ENCODE results near the gene TTBK2.

The TTBK2 gene

DNA sequence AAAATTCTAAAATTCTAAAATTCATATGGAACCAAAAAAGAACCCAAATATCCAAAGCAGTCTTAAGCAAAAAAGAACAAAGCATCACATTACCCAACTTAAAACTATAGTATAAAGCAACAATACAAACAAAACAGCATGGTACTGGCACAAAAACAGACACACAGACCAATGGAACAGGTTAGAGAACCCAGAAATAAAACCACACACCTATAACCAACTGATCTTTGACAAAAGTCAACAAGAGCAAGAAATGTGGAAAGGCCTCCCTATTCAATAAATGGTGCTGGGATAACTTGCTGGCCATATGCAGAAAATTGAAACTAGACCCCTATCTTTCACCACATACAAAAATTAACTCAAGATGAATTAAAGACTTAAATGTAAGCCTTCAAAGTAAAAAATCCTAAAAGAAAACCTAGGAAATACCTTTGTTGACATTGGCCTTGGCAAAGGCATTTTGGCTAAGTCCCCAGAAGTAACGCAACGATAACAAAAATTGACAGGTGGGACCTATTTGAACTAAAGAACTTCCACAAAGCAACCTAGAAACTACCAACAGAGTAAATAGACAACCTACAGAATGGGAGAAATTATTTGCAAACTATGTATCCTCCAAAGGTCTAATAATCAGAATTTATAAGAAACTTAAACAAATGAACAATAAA, 56.9 kb downstream of the TTBK2 start:
- no peaks in the 10 kb centered on the region for H4K20me1 ChIP-seq (ENCODE audit: insufficient read depth, low read length)
- no peaks in the 10 kb centered on the region for H3K79me2 ChIP-seq (ENCODE audit: insufficient read depth, low read length)
- H3K4me2 ChIP-seq (ENCODE audit: low read length), result no peak overlapping the region
- H3K4me3 ChIP-seq (ENCODE audit: low read depth, low read length, poor library complexity, severe bottlenecking), result no peak overlapping the region
- H3K9me2 ChIP-seq (ENCODE audit: low read depth, low read length), result no peaks in the 10 kb centered on the region
- TF ChIP-seq, protein P1, sequence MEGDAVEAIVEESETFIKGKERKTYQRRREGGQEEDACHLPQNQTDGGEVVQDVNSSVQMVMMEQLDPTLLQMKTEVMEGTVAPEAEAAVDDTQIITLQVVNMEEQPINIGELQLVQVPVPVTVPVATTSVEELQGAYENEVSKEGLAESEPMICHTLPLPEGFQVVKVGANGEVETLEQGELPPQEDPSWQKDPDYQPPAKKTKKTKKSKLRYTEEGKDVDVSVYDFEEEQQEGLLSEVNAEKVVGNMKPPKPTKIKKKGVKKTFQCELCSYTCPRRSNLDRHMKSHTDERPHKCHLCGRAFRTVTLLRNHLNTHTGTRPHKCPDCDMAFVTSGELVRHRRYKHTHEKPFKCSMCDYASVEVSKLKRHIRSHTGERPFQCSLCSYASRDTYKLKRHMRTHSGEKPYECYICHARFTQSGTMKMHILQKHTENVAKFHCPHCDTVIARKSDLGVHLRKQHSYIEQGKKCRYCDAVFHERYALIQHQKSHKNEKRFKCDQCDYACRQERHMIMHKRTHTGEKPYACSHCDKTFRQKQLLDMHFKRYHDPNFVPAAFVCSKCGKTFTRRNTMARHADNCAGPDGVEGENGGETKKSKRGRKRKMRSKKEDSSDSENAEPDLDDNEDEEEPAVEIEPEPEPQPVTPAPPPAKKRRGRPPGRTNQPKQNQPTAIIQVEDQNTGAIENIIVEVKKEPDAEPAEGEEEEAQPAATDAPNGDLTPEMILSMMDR (IDR thresholded peaks at IDR 0.05; ENCODE audit: low read length), result no peak
- TF ChIP-seq EZH2 (IDR thresholded peaks at IDR 0.05; ENCODE audit: borderline replicate concordance, low read length), result no peak
- H2AFZ ChIP-seq (ENCODE audit: low read length), result no peak overlapping the region
- no peak overlapping the region for H3K27ac ChIP-seq (ENCODE audit: low read depth, low read length, poor library complexity, severe bottlenecking)
- H3K27me3 ChIP-seq (ENCODE audit: insufficient read depth, low read length), result no peaks in the 10 kb centered on the region
- H3K9me3 ChIP-seq (ENCODE audit: low read length), result no peaks in the 10 kb centered on the region
- peaks cover 9% of the 10 kb centered on the region; the same call in 1 of the 2 replicates for H3K36me3 ChIP-seq (ENCODE audit: insufficient read depth, low read length)
- H3K4me1 ChIP-seq (ENCODE audit: insufficient read depth, low read length, severe bottlenecking), result no peaks in the 10 kb centered on the region
- H3K9ac ChIP-seq (ENCODE audit: low read length), result no peak overlapping the region
- H3F3A ChIP-seq (ENCODE audit: insufficient read depth, low read length), result no peaks in the 10 kb centered on the region

DNA sequence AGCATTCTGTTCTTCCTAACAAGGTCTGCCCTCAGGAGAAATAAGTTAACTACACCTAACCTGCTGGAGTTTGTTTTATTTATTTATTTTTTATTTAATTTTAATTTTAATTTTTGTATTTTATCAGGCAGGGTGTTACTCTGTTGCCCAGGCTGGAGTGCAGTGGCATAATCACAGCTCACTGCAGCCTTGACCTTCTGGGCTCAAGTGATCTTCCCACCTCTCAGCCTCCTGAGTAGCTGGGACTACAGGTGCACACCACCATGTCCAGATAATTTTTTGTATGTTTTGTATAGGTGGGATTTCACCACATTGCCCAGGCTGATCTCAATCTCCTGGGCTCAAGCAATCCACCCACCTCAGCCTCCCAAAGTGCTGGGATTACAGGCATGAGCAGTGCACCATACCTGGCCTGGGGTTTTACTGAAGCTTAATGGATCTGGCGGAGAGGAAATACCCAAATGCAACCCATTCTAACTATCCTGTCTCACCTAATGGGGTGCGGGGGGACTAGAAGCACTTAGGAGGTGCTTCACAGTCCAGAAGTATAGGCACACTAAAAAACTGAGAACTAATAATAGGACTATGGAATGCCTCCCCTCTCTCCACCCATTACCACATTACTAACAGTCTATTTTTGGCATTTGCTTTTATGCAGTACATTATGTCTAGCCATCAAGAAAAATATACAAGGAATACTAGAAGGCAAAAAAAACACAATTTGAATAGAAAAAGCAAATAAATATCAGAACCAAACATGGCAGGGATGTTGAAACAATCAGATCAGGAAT, 61.4 kb downstream of the TTBK2 start:
- Histone ChIP-seq H3K36me3 (ENCODE audit: insufficient read depth, low read length) (peaks cover 11% of the 10 kb centered on the region), H3K9ac (ENCODE audit: low read length) (no peak overlapping the region), H3K79me2 (ENCODE audit: insufficient read depth, low read length) (no peaks in the 10 kb centered on the region), H3F3A (ENCODE audit: insufficient read depth, low read length) (no peaks in the 10 kb centered on the region), H2AFZ (ENCODE audit: low read length) (no peak overlapping the region), H3K4me3 (ENCODE audit: low read depth, low read length, poor library complexity, severe bottlenecking) (no peak overlapping the region), H3K27me3 (ENCODE audit: insufficient read depth, low read length) (no peaks in the 10 kb centered on the region), H3K9me3 (ENCODE audit: low read length) (no peaks in the 10 kb centered on the region), H4K20me1 (ENCODE audit: insufficient read depth, low read length) (no peaks in the 10 kb centered on the region), H3K4me2 (ENCODE audit: low read length) (no peak overlapping the region), H3K4me1 (ENCODE audit: insufficient read depth, low read length, severe bottlenecking) (no peaks in the 10 kb centered on the region), H3K27ac (ENCODE audit: low read depth, low read length, poor library complexity, severe bottlenecking) (no peak overlapping the region), H3K9me2 (ENCODE audit: low read depth, low read length) (no peaks in the 10 kb centered on the region)
- TF ChIP-seq, protein P1 (IDR thresholded peaks at IDR 0.05; ENCODE audit: low read length), result no peak
- no peak for TF ChIP-seq EZH2 (IDR thresholded peaks at IDR 0.05; ENCODE audit: borderline replicate concordance, low read length)

DNA sequence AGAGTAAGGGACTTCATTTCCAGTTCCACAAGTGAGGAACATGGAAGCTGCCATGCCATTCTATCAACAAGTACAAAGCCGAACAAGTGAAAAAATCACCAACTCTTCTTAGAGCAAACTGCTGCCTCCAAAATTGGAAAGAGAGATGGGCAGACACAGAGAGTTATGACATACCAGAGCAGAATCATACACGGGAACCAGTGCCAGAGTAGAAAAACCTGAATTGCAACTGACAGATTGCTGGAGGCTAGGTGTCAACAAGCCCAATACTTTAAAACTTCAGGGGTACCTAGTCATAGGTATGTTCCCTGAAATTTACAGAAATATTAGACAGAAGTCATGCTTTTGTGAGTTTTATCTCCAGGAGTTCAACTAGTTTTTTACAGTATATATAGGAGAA, 62.0 kb downstream of the TTBK2 start:
- Histone ChIP-seq H3K4me1 (ENCODE audit: insufficient read depth, low read length, severe bottlenecking) (no peaks in the 10 kb centered on the region), H2AFZ (ENCODE audit: low read length) (no peak overlapping the region), H3F3A (ENCODE audit: insufficient read depth, low read length) (no peaks in the 10 kb centered on the region), H3K9me2 (ENCODE audit: low read depth, low read length) (no peaks in the 10 kb centered on the region), H3K27ac (ENCODE audit: low read depth, low read length, poor library complexity, severe bottlenecking) (no peak overlapping the region), H3K4me2 (ENCODE audit: low read length) (no peak overlapping the region), H3K4me3 (ENCODE audit: low read depth, low read length, poor library complexity, severe bottlenecking) (no peak overlapping the region), H3K36me3 (ENCODE audit: insufficient read depth, low read length) (peaks cover 11% of the 10 kb centered on the region), H3K9ac (ENCODE audit: low read length) (no peak overlapping the region), H4K20me1 (ENCODE audit: insufficient read depth, low read length) (no peaks in the 10 kb centered on the region), H3K27me3 (ENCODE audit: insufficient read depth, low read length) (no peaks in the 10 kb centered on the region), H3K79me2 (ENCODE audit: insufficient read depth, low read length) (no peaks in the 10 kb centered on the region), H3K9me3 (ENCODE audit: low read length) (no peaks in the 10 kb centered on the region)
- TF ChIP-seq, protein P1 (IDR thresholded peaks at IDR 0.05; ENCODE audit: low read length), result no peak
- no peak for TF ChIP-seq EZH2 (IDR thresholded peaks at IDR 0.05; ENCODE audit: borderline replicate concordance, low read length)
